Testis (tissue), 2 donors: ENCODE data around the gene FSD1.

Source experiments
- CTCF ChIP-seq, 3 experiments: fragments of 450-650 bp in 2 of 3; fragments of 200-600 bp in 1 of 3; sonication (generic) in 1 of 3; IDR thresholded peaks; one replicate each; pipeline ENCODE4 v1.5.1; 2016 to 2019; ENCODE audit warnings: antibody characterized with exemption in 3 of 3, mild to moderate bottlenecking in 2 of 3, moderate library complexity in 1 of 3
- POLR2A ChIP-seq: fragments of 450-650 bp; IDR thresholded peaks from one replicate; pipeline ENCODE4 v1.6.1; 2017; ENCODE audit warnings: antibody characterized with exemption, mild to moderate bottlenecking, moderate library complexity

GRCh38 chr19:4279530-4280422, 24.6 kb upstream of the FSD1 start:
- TF ChIP-seq CTCF (IDR thresholded peaks at IDR 0.05) (no peak), POLR2A (no peak)
